Aorta (tissue), 5 donors: Measurements from ENCODE around the gene KRTAP4-16. TPM values are rescaled to one million over a fixed set of nuclear protein-coding genes. Genes with fewer than 3 reads are reported as not detected.
"Not testable (repeated sequence)": the region's sequence is repeated elsewhere in the genome, so short reads cannot be mapped to it uniquely, and the experiment has no call there.

Source experiments
- ATAC-seq: fragments of 200-7000 bp; cut with Tn5 transposase; one replicate; pipeline ENCODE4 v1.9.1; 2022; ENCODE audit warnings: moderate library complexity; ENCODE audit not compliant: low FRiP score
- DNase-seq, 2 donors: peaks; one replicate each; pipeline ENCODE4 v3.0.0-alpha.2; 2020
- H3K27ac ChIP-seq, 2 donors: one replicate each; pipeline ENCODE4 v1.5.1; 2013; ENCODE audit warnings: low read length in 2 of 2, mild to moderate bottlenecking in 2 of 2, moderate library complexity in 2 of 2, control low read depth in 1 of 2, inconsistent platforms in 1 of 2, low read depth in 1 of 2
- H3K27me3 ChIP-seq, 2 donors: one replicate each; pipeline ENCODE4 v1.6.1; 2013; ENCODE audit warnings: control low read depth in 1 of 2, low read length in 1 of 2, mild to moderate bottlenecking in 1 of 2, moderate library complexity in 1 of 2; ENCODE audit not compliant: insufficient read depth in 2 of 2, control insufficient read depth in 1 of 2
- H3K36me3 ChIP-seq, 2 donors: one replicate each; pipeline ENCODE4 v1.6.1; 2013; ENCODE audit warnings: control low read depth in 1 of 2, low read length in 1 of 2, mild to moderate bottlenecking in 1 of 2; ENCODE audit not compliant: insufficient read depth in 2 of 2, control insufficient read depth in 1 of 2
- H3K4me1 ChIP-seq, 2 donors: one replicate each; pipeline ENCODE4 v1.6.1; 2013; ENCODE audit warnings: low read length in 2 of 2, control low read depth in 1 of 2, mild to moderate bottlenecking in 1 of 2, moderate library complexity in 1 of 2; ENCODE audit not compliant: insufficient read depth in 2 of 2, control insufficient read depth in 1 of 2
- H3K4me3 ChIP-seq, 2 donors: one replicate each; pipeline ENCODE4 v1.5.1; 2013; ENCODE audit warnings: low read length in 2 of 2, control low read depth in 1 of 2, mild to moderate bottlenecking in 1 of 2
- H3K9me3 ChIP-seq: one replicate; pipeline ENCODE4 v1.6.1; 2013; ENCODE audit warnings: mild to moderate bottlenecking, low read length; ENCODE audit not compliant: control insufficient read depth
- WGBS, 2 donors: extraction: QIAGEN DNeasy Blood & Tissue Kit; methylation state at CpG; one replicate each; pipeline ENCODE4 v1.1.7; 2013; 5-methylcytosine and 5-hydroxymethylcytosine counted together
- intact Hi-C, 2 donors: fragments of 100-400 bp; cut with DNase I; formaldehyde crosslinking; loops; one replicate each; pipeline versions ENCODE4 v1.14.2 to v1.15.0; 2022
- polyA plus RNA-seq, 2 donors: library from polyadenylated mRNA; stranded (reverse); fragments of 200-250 nt; gene quantifications; one replicate each; pipeline ENCODE4 v1.2.3, GENCODE V29; 2013
- total RNA-seq, 2 donors: library from RNA; stranded (reverse); fragmentation: NEBNext Ultra II Directional; extraction: Animal tissue kit (Norgen Biotek cat#: 25700); gene quantifications; one replicate each; pipeline ENCODE4 v1.2.1, GENCODE V29; 2021
- donor health status: healthy with polysubstance abuse.
- donor health status: Bipolar disorder and iron deficiency.
- donor health status: DM: no; HTN: no; CAD: no.
- donor health status: DM: no; HTN: no; CAD: no.
- donor health status: DM: yes; HTN: yes; CAD: no.

KRTAP4-16 gene
- total and polyA plus RNA-seq, 4 donors: not detected

DNA sequence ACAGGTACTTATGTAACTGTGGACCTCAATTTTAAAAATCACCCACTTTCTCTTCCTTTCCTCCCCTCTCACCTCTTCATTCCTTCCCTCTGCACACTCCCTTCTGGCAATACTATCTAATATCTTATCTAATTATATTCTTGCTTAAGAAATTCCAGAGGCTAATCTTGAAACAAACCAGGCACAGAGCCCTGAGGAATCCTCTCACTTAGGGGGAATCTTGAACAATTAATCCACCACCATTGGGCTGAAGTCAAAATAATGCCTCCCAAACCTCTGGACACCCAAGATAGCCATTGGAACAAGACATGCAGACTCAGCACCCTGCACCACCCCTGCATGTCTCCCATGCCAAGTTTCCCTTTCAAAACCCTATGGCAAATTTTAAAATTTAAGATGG lies 39.4 kb upstream of the KRTAP4-16 start:
- Histone ChIP-seq H3K4me3 (no peak overlapping the region), H3K27ac (no peak overlapping the region), H3K9me3 (peaks cover 2% of the 10 kb centered on the region), H3K4me1 (no peaks in the 10 kb centered on the region), H3K36me3 (no peaks in the 10 kb centered on the region), H3K27me3 (no peaks in the 10 kb centered on the region)
- intact Hi-C loops: no loop called here
- no peak for DNase-seq
- no peak for ATAC-seq

DNA sequence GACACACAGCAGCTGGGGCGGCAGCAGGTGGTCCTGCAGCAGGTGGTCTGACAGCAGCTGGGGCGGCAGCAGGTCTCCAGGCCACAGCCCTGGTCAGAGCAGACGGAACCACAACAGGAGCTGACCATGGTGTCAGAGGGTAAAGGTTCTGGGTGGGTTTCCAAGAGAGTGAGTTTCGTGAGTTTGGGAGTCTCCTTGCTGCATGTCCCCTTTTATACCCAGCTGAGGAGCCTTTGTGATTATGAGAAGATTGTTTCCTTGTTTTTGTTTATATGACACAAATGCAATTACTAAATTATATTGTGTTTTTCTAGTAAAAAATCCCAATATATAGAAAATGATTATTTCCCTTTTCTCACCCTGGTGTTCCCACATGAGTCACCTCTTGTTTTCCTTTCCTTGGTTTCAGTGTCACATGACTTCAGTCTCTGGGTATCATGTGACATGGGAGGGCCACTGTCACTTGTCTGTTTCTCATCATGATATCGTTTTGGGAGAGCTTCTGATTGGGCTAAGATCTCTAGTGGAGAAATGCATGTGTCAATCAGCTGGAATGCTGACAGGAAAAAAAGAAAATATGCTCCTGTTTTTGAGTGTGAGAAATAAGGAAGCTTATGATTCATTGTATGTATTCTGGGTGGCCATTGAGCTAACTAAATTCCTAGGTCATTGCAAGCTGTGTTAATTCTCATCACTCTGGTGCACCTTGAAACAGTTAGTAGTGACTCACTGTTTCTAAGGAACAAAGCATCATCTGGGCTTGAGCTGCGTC lies 38.5 kb upstream of the KRTAP4-16 start, which contains the start of gene KRTAP4-6:
Gene KRTAP4-6 (minus strand): TSS at position 185 of the 772 bp plus-strand sequence. CDS start 57 bp downstream, at position 128.
- WGBS, 2 donors: 80 to 84% methylated on average over 6 of the region's 6 CpGs

DNA sequence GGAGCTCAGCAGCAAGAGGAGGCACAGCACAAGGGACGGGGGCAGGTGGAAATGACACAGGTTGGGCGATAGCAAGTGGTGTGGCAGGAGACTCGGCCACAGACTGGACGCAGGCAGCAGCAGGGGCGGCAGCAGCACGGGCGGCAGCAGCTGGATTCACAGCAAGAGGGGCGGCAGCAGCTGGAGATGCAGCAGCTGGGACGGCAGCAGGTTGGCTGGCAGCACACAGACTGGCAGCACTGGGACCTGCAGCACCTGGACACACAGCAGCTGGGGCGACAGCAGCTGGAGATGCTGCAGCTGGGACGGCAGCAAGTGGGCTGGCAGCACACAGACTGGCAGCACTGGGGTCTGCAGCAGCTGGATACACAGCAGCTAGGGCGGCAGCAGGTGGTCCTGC lies 37.9 kb upstream of the KRTAP4-16 start:
- H3K27ac ChIP-seq, H3K4me3 ChIP-seq, H3K9me3 ChIP-seq, H3K4me1 ChIP-seq, ATAC-seq, DNase-seq, H3K36me3 ChIP-seq, H3K27me3 ChIP-seq, intact Hi-C loops: not testable (repeated sequence)
- 85 to 86% methylated on average over 12 of the region's 12 CpGs for WGBS, 2 donors

More for the DNA sequence above, 38.5 kb upstream of the KRTAP4-16 start, which contains the start of gene KRTAP4-6:
- intact Hi-C loops: no loop called here
- Histone ChIP-seq H3K4me1 (no peaks in the 10 kb centered on the region), H3K9me3 (peaks cover 2% of the 10 kb centered on the region), H3K27me3 (no peaks in the 10 kb centered on the region), H3K27ac (no peak within 1 kb of the TSS), H3K36me3 (no peaks in the 10 kb centered on the region), H3K4me3 (no peak within 1 kb of the TSS)
- DNase-seq (no peak), ATAC-seq (no peak)

DNA sequence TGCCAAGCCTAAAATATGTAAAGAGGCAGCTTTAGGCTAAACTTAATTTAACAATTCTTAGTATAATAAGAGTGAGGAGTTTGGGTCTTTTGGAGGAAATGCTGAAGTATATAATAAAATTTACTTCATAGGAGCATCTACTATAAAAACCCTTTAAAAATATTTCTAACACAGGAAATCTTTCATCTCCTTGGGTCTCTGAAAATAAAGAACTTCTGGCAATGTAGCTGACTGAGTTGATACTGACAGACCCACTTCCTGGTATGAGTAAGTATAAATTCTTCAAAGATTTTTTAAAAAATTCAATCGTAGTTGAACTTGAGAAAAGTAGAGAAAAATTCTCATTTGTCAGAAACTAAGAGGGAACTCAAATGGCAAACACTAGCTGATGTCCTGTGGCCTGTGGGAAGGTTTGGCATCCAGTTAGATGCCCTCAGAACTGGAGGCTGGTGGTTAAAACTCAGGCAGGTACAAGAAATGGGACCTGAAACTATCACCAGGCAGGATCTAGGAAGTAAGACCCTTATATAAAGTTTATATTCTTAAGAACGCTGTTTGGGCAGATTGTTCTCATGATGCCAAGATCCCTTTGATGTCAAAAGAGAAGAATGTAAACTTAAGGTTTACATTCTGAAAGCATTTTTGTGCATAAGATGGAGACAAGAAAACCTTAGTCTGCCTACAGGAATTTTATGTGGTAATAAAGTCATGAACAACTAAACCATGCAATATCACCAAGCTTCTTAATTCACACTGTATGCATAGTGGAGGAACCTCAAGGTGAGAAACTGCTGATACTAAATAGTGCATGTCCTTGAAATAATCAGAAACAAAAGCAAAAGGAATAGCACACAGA lies 32.1 kb upstream of the KRTAP4-16 start:
- no peak overlapping the region for H3K27ac ChIP-seq
- no peaks in the 10 kb centered on the region for H3K4me1 ChIP-seq
- no peak overlapping the region for H3K4me3 ChIP-seq
- H3K36me3 ChIP-seq: no peaks in the 10 kb centered on the region
- ATAC-seq: no peak
- no peaks in the 10 kb centered on the region for H3K27me3 ChIP-seq
- H3K9me3 ChIP-seq: no peaks in the 10 kb centered on the region
- 23 to 51% methylated on average over 2 of the region's 2 CpGs for WGBS, 2 donors
- DNase-seq: no peak
- intact Hi-C loops: no loop called here

DNA sequence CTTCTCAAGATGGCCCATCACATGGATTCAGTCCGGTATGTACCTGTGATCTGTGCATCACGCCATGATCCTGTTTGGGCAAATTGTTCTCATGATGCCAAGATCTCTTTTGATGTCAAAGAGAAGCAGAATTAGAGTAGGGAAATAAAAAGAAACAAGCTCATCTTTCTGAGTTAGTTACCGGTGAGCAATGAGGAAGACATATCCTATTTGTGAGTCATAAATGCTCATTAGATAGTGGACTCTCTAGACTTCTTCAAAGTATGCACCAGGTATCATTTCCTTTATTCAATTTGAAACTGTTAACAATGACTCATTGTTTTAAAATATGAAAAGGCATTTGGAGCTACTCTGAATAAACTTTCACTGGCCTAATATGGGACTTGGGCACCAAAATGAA lies 30.0 kb upstream of the KRTAP4-16 start:
- ATAC-seq (no peak), DNase-seq (no peak)
- H3K27ac ChIP-seq: no peak overlapping the region
- H3K4me1 ChIP-seq: no peaks in the 10 kb centered on the region
- no peaks in the 10 kb centered on the region for H3K36me3 ChIP-seq
- H3K9me3 ChIP-seq: no peaks in the 10 kb centered on the region
- no peak overlapping the region for H3K4me3 ChIP-seq
- H3K27me3 ChIP-seq: no peaks in the 10 kb centered on the region
- WGBS, 2 donors: 83 to 87% methylated on average over 3 of the region's 3 CpGs
- intact Hi-C loops: no loop called here

DNA sequence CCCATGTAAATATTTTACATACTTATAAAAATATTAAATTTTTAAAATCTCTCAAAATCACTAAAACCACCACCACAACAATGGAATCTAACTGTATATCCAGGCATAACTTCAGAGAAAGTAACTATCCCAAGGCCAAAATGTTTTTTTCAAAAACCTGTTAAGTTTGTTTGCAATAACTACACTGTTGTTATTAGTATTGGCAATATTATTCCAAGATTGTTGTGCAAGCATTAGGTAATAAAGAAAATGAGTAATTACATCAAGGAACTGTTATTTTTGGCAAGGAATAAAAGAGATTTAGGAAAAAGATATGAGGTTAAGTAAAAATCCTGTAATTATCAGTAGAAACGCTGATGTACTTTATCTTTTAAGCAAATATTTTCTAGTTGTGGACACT lies 25.4 kb upstream of the KRTAP4-16 start:
- Histone ChIP-seq H3K27me3 (no peaks in the 10 kb centered on the region), H3K36me3 (no peaks in the 10 kb centered on the region), H3K4me3 (no peak overlapping the region), H3K4me1 (no peaks in the 10 kb centered on the region), H3K27ac (no peak overlapping the region), H3K9me3 (no peaks in the 10 kb centered on the region)
- 68% methylated on average over 1 of the region's 1 CpG for WGBS, 2 donors
- DNase-seq (no peak), ATAC-seq (no peak)
- intact Hi-C loops: no loop called here

DNA sequence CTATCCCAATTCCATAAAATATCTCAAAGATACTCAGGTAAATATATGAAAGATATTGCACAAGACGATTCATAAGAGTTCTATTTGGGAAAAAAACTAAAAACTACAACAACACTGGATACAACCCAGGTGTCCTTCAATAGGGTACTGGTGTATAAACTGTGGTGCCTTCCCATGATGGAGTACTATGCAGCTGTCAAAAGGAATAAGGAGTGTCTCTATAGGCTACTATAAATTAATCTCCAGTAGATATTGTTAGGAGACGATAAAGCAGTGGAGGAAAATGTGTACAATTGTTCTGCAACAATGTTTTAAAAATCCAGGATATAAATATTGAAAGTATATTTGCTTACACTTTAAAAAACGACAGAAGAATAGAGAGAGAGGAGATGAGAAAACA lies 24.4 kb upstream of the KRTAP4-16 start:
- intact Hi-C loops: no loop called here
- ATAC-seq (no peak), DNase-seq (no peak)
- no peak overlapping the region for H3K27ac ChIP-seq
- H3K9me3 ChIP-seq: no peaks in the 10 kb centered on the region
- H3K4me3 ChIP-seq: no peak overlapping the region
- H3K27me3 ChIP-seq: no peaks in the 10 kb centered on the region
- 83 to 84% methylated on average over 3 of the region's 3 CpGs for WGBS, 2 donors
- H3K36me3 ChIP-seq: no peaks in the 10 kb centered on the region
- H3K4me1 ChIP-seq: no peaks in the 10 kb centered on the region

DNA sequence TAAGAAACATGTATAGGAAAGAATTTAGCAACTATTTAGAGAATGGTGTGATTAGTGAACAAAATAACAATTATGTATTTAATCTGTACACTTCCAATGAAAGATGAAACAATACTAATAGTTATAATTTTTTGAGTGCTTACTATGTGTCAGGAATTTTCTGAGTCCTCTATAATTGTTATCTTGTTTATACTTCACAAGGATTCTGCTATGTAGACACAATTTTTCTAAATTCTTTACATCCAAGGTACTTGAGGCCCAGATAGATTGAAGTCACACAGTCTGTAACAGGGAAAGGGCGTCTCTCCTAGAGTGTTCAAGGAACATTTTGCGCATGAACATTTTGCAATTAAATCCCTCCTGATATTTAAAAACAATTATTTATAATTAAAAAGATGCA lies 23.1 kb upstream of the KRTAP4-16 start:
- no peak overlapping the region for H3K4me3 ChIP-seq
- H3K4me1 ChIP-seq: no peaks in the 10 kb centered on the region
- 67 to 90% methylated on average over 2 of the region's 2 CpGs for WGBS, 2 donors
- H3K36me3 ChIP-seq: no peaks in the 10 kb centered on the region
- intact Hi-C loops: no loop called here
- no peak overlapping the region for H3K27ac ChIP-seq
- no peak for DNase-seq
- no peak for ATAC-seq
- H3K27me3 ChIP-seq: no peaks in the 10 kb centered on the region
- H3K9me3 ChIP-seq: no peaks in the 10 kb centered on the region

DNA sequence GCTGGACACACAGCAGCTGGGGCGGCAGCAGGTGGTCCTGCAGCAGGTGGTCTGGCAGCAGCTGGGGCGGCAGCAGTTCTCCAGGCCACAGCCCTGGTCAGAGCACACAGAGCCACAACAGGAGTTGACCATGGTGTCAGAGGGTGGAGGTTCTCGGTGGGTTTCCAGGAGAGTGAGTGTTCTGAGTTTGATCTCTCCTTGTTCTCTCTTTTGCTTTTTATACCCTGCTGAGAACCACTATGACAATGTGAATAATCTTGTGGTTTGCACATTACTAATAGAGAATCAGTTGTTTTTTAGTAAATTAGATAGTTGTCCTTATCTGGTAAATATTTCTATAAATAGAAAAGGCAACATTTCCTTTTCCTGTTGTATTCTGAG lies 22.0 kb upstream of the KRTAP4-16 start, which contains the start of gene KRTAP4-12:
Gene KRTAP4-12 (minus strand): TSS at position 192 of the 381 bp plus-strand sequence. CDS start 60 bp downstream, at position 132.
- DNase-seq, H3K27me3 ChIP-seq, H3K36me3 ChIP-seq, ATAC-seq, intact Hi-C loops, H3K9me3 ChIP-seq, H3K27ac ChIP-seq, H3K4me1 ChIP-seq, H3K4me3 ChIP-seq: not testable (repeated sequence)
- WGBS, 2 donors: 69 to 70% methylated on average over 3 of the region's 3 CpGs
